Hepatocyte (in vitro differentiated cells): ENCODE results near the gene C7orf57. TPM values are rescaled to one million over a fixed set of nuclear protein-coding genes. Genes with fewer than 3 reads are reported as not detected.

ENCODE experiments used
- DNase-seq: peaks from one replicate; pipeline ENCODE4 v3.0.0-alpha.2; 2016; ENCODE audit warnings: low spot score
- H2AFZ ChIP-seq: fragments of 200-600 bp; sonication (generic); 2 replicates; pipeline ENCODE4 v1.6.0; 2016; ENCODE audit warnings: antibody characterized with exemption, mild to moderate bottlenecking
- H3K27ac ChIP-seq: fragments of 200-600 bp; sonication (generic); 2 replicates; pipeline ENCODE4 v1.5.1; 2016; ENCODE audit warnings: mild to moderate bottlenecking
- H3K27me3 ChIP-seq: fragments of 200-600 bp; sonication (generic); 2 replicates; pipeline ENCODE4 v1.6.1; 2016
- H3K36me3 ChIP-seq: fragments of 200-600 bp; sonication (generic); replicated peaks from 2 replicates; pipeline ENCODE4 v1.5.1; 2016; ENCODE audit warnings: low read depth; ENCODE audit not compliant: insufficient read depth
- H3K4me1 ChIP-seq: fragments of 200-600 bp; sonication (generic); 2 replicates; pipeline ENCODE4 v1.5.1; 2016; ENCODE audit warnings: mild to moderate bottlenecking, moderate library complexity; ENCODE audit not compliant: insufficient read depth
- H3K4me2 ChIP-seq: fragments of 200-600 bp; sonication (generic); 2 replicates; pipeline ENCODE4 v1.6.0; 2016
- H3K4me3 ChIP-seq: fragments of 200-600 bp; sonication (generic); 2 replicates; pipeline ENCODE4 v1.5.1; 2016; ENCODE audit warnings: mild to moderate bottlenecking
- H3K79me2 ChIP-seq: fragments of 200-600 bp; sonication (generic); 2 replicates; pipeline ENCODE4 v1.6.0; 2017; ENCODE audit warnings: mild to moderate bottlenecking
- H3K9me2 ChIP-seq: fragments of 200-600 bp; sonication (generic); replicated peaks from 2 replicates; pipeline ENCODE4 v1.6.0; 2017; ENCODE audit warnings: mild to moderate bottlenecking; ENCODE audit not compliant: insufficient read depth
- H3K9me3 ChIP-seq: fragments of 200-600 bp; sonication (generic); 2 replicates; pipeline ENCODE4 v1.5.1; 2016; ENCODE audit warnings: low read depth, mild to moderate bottlenecking
- H4K20me1 ChIP-seq: fragments of 200-600 bp; sonication (generic); 2 replicates; pipeline ENCODE4 v1.6.0; 2016; ENCODE audit warnings: mild to moderate bottlenecking; ENCODE audit not compliant: insufficient read depth, poor library complexity, severe bottlenecking
- EZH2 ChIP-seq: fragments of 200-600 bp; sonication (generic); IDR thresholded peaks from 2 replicates; pipeline ENCODE4 v1.6.1; 2016; ENCODE audit warnings: antibody characterized with exemption, mild to moderate bottlenecking, borderline replicate concordance
- EZH2phosphoT487 ChIP-seq: fragments of 200-600 bp; sonication (generic); IDR thresholded peaks from one replicate; pipeline ENCODE4 v1.6.1; 2018; ENCODE audit warnings: antibody characterized with exemption, mild to moderate bottlenecking, low read depth, moderate library complexity; ENCODE audit not compliant: unreplicated experiment, severe bottlenecking
- WGBS: methylation state at CpG from one replicate; pipeline ENCODE4 v1.1.6; 2016; ENCODE audit warnings: low lambda C conversion rate; ENCODE audit errors: missing lambda C conversion rate; 5-methylcytosine and 5-hydroxymethylcytosine counted together
- polyA plus RNA-seq: library from polyadenylated mRNA; unstranded; fragments of >200 nt; fragmentation: Nextera tagmentation; extraction: Ambion mirVana; gene quantifications from 2 replicates; pipeline ENCODE4 v1.2.1, GENCODE V29; 2016
- total RNA-seq: library from RNA; depleted of rRNA; stranded (reverse); fragments of >200 nt; gene quantifications from 2 replicates; pipeline ENCODE4 v1.2.3, GENCODE V29; 2014
- TF ChIP-seq, protein P1 (sequence below): fragments of 200-600 bp; sonication (generic); IDR thresholded peaks from 2 replicates; pipeline ENCODE4 v1.5.1; 2016; ENCODE audit warnings: antibody characterized with exemption, mild to moderate bottlenecking; ENCODE audit not compliant: poor library complexity

C7orf57 gene
- total and polyA plus RNA-seq, 2 experiments from 2014 or later: 0.43 TPM; not detected in 1

DNA sequence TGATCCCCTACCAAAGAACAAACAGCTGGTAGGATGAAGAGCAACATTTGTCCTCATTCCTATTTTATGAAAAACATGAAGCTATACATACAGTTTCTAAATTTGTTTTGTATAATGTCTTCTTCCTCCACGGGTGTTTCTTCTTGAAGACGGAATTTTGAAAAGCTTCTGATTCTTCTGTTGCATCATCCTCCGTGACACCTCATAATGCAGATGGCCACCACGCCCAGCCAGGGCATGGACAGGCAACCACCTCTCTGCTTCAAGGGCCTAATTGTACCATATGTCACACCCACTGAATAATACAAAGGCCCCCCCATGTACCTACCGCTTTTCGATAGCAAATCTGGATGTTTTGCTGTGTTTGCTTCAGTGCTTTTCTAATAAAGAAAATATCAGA, 6.4 kb upstream of the C7orf57 start, which contains the start of gene SUN3:
SUN3 (minus strand) TSS at position 170 of the 400 bp plus-strand sequence; CDS start at position 1, 169 bp downstream.
- 90% methylated on average over 6 of the region's 6 CpGs for WGBS
- Histone ChIP-seq H3K9me2 (no peaks in the 10 kb centered on the region), H3K9me3 (no peaks in the 10 kb centered on the region), H3K4me1 (no peaks in the 10 kb centered on the region), H3K4me2 (no peak within 1 kb of the TSS), H3K36me3 (no peaks in the 10 kb centered on the region), H4K20me1 (no peaks in the 10 kb centered on the region), H2AFZ (no peak within 1 kb of the TSS), H3K27me3 (peaks cover 4% of the 10 kb centered on the region), H3K79me2 (no peaks in the 10 kb centered on the region), H3K4me3 (no peak within 1 kb of the TSS), H3K27ac (no peak within 1 kb of the TSS)
- TF ChIP-seq EZH2 (no peak), EZH2phosphoT487 (no peak)
- TF ChIP-seq, protein P1, sequence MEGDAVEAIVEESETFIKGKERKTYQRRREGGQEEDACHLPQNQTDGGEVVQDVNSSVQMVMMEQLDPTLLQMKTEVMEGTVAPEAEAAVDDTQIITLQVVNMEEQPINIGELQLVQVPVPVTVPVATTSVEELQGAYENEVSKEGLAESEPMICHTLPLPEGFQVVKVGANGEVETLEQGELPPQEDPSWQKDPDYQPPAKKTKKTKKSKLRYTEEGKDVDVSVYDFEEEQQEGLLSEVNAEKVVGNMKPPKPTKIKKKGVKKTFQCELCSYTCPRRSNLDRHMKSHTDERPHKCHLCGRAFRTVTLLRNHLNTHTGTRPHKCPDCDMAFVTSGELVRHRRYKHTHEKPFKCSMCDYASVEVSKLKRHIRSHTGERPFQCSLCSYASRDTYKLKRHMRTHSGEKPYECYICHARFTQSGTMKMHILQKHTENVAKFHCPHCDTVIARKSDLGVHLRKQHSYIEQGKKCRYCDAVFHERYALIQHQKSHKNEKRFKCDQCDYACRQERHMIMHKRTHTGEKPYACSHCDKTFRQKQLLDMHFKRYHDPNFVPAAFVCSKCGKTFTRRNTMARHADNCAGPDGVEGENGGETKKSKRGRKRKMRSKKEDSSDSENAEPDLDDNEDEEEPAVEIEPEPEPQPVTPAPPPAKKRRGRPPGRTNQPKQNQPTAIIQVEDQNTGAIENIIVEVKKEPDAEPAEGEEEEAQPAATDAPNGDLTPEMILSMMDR: no peak
- no peak for DNase-seq

DNA sequence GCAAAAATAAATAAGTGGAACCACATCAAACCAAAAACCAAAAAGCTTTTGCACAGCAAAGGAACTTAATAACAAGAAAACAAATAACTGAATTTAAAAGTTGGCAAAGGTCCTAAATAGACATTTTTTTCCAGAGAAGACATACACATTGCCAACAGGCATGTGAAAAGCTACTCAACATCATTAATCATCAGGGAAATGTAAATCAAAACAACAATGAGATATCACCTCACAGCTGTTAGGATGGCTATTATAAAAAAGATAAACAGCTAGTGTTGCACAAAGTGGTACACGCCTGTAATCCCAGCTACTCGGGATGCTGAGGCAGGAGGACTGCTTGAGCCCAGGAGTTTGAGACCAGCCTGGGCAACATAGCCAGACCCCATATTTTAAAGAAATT, 4.2 kb upstream of the C7orf57 start:
- Histone ChIP-seq H3K4me1 (peaks cover 6% of the 10 kb centered on the region), H3K4me3 (no peak overlapping the region), H2AFZ (no peak overlapping the region), H3K9me3 (no peaks in the 10 kb centered on the region), H3K36me3 (no peaks in the 10 kb centered on the region), H3K4me2 (no peak overlapping the region), H4K20me1 (no peaks in the 10 kb centered on the region), H3K27ac (no peak overlapping the region), H3K27me3 (peaks cover 18% of the 10 kb centered on the region), H3K9me2 (no peaks in the 10 kb centered on the region), H3K79me2 (no peaks in the 10 kb centered on the region)
- TF ChIP-seq EZH2phosphoT487: no peak
- TF ChIP-seq, protein P1: no peak
- no peak for TF ChIP-seq EZH2
- no peak for DNase-seq
- WGBS: 85% methylated on average over 2 of the region's 2 CpGs

DNA sequence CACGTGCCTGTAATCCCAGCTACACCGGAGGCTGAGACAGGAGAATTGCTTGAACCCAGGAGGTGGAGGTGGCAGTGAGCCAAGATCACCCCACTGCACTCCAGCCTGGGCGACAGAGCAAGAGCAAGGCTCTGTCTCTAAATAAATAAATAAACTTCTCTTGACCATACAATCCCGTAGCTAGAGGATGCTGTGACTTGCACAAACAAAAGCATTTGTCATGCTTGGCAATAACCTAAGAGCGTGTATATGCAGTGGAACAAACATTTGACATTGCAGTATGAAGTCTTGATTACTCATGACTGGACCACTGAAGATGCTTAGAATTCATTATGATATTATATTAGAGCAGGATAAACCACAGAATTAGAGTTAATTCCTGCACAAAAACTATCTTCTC, 1.4 kb upstream of the C7orf57 start:
- Histone ChIP-seq H2AFZ (no peak overlapping the region), H4K20me1 (no peaks in the 10 kb centered on the region), H3K4me3 (no peak overlapping the region), H3K4me2 (no peak overlapping the region), H3K27ac (no peak overlapping the region), H3K79me2 (no peaks in the 10 kb centered on the region), H3K27me3 (peaks cover 46% of the 10 kb centered on the region), H3K9me3 (no peaks in the 10 kb centered on the region), H3K9me2 (no peaks in the 10 kb centered on the region), H3K4me1 (peaks cover 8% of the 10 kb centered on the region), H3K36me3 (no peaks in the 10 kb centered on the region)
- TF ChIP-seq, protein P1: no peak
- TF ChIP-seq EZH2 (no peak), EZH2phosphoT487 (no peak)
- 76% methylated on average over 5 of the region's 5 CpGs for WGBS
- DNase-seq: no peak
